GM19099 (cell line): ENCODE measurements around the gene YIF1B.

Experiments used
- POLR2A ChIP-seq: IDR thresholded peaks from 3 replicates; pipeline ENCODE4 v1.6.1; 2011; ENCODE audit warnings: low read depth; ENCODE audit not compliant: insufficient read length; ENCODE audit errors: extremely low read depth

The YIF1B gene

DNA sequence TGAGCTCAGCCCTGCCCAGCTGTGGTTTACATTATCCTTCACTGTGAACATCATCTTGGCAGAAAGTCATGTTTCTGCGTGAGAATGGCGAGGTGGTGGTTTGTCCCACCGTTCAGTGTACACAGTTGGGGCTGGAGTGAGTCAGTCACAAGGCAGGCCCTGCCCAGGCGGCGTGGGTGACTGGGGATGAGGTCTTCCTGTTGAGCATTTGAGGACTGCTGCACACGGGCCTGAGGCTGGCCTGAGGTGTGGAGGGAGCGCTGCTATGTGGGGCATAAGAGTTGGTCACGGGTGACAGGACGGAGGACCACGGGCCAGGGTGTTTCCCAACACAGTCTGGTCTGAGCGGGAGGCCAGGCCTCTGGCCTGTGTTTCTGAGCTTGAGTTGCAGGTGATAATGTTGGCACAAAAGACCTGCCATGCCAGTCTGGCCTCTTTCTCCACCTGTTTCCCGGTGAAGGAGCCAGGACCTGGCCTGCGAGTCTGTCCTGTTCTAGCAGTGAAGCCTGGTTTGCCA, 25.1 kb downstream of the YIF1B start:
- TF ChIP-seq POLR2A, result no peak

- no peak for TF ChIP-seq POLR2A
Observed at GRCh38 chr19:38289955-38290354, 25.8 kb downstream of the YIF1B start.

DNA sequence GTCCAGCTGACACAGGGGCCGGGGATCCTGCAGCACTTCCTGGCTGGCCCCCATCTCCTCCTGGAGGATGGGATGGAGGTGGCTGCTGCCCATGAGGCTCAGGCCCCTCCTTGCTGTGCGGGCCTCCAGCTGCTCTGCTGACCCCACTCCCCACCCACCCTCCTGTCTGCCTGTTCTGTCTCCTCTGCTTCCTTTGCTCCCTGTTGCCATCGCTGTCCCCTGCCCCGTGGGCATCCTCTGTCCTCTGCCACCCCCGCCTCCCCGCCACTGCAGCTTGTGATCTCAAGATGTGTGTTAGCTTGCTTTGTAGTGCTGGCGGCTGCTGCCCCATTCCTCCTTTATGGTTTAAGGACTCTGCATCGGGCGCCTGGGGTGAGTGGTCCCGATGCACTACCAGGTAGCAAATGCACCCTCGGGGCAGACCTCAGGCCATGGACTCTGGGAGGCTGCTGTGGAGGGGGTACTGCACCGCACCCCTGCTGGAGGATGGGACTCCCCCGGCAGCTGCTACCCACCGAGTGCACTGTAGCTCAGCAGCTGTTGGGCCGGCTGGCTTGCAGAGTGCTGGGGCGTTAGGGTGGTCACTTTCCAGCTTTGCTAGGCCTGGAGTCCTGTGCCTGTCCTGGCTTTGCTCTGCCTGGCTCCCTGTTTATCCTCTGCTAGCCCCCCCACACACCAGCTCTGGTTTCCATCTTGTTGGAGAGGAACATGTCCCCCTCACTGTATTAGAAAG, 27.5 kb downstream of the YIF1B start:
- TF ChIP-seq POLR2A, result no peak

- TF ChIP-seq POLR2A, result no peak
Observed at GRCh38 chr19:38287604-38288003, 28.1 kb downstream of the YIF1B start.

DNA sequence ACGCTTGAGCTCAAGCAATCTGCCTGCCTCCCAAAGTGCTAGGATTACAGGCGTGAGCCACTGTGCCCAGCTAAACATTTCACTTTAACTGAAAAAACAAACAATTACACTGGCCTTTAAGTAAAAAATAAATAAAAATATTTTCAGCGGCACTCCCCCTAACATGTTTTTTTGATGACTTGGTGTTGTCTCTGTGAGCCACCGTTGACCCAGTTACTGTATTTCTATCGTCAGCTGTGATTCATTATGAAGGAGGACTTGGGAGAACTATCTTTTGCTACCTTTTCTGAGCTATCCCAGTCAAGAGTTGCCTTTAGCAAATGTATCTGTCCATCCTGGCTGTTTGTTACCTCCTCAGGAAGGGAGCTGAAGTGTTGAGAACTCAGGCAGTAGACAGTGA, 30.2 kb downstream of the YIF1B start:
- TF ChIP-seq POLR2A, result no peak

DNA sequence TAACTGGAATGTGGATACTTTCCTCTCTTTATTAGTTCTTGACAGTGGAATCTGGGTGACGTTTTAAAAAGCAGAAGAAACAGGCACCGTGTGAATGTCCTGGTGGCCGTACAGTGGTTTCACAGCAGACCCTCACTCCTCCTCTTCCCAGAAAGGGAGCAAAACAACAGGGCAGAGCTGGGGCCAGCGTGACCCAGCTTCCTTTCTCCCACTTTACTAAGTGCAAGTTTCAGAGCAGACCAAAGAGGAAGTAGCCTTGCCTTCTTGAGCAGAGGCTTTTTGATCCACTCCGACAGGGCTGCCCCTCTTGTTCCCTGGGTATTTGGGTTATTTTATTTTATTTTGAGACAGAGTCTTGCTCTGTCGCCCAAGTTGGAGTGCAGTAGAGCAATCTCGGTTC, 31.3 kb downstream of the YIF1B start:
- TF ChIP-seq POLR2A, result no peak

DNA sequence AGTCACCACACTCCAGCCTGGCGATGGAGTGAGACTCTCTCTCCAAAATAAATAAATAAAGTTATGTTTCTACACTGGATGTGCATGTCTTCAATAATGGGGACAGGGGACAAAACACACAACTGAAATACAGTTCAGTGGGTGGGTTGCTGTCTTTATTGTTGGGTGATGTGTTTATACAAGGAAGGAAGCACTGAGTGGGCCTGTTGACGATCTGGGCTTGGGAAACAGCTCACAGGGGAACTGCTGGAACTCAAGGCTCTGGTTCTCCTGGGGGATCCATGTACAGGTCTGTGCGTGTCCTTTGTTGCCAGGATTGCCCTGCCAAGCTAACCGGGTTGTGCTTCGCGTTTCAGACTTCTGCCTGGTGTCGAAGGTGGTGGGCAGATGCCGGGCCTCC, 32.5 kb downstream of the YIF1B start:
- no peak for TF ChIP-seq POLR2A

DNA sequence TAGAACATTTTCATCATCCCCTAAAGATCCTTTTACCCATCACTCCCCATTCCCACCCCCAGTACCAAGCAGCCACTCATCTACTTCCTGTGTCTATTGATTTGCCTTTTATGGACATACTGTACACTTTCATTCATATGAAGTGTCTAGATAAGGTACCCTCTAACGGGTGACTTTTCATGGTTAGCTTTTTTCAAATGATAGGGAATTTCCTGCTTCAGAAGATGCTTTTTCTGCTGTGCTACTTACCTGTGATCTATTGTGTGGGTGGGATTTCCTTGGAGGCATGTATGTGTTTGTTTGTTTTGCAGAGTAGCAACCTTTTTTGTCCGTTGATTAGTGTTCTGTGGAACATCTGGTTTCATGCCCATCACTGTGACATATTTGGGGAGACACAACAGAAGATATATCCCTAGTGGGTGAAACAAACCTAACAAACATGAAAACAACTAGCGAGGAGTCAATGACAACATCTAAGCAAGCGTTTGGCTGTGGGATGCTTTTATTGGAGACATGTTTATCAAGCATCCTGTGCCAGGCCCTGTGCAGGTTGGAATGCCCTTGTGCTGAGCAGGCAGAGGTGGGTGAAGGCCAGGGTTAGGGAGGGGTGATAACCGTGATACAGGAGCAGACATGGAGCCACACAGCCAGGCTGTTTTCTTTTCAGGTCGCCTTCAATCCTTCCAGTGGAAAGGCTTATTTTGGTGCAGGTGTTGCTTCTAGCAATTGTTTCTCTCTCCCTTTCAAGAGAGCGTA, 33.8 kb downstream of the YIF1B start:
- TF ChIP-seq POLR2A, result no peak

GRCh38 chr19:38280030-38280921, 35.5 kb downstream of the YIF1B start:
- no peak for TF ChIP-seq POLR2A

DNA sequence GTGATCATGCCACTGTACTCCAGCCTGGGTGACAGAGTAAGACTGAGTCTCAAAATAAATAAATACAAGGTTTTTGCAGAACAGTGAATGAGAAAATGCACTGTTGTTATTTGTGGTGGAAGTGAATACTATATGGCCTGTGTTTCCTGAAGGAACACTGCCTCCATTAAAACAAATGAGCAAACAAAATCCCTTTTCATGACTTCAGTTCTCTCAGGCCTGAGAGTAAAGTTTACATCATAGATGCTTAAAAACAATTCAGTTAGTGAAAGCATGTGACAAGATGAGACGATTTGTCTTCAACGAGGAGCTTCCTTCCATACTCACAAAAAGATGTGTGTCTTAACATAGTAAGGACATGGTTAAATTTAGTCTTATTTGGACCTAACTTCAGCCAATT, 37.0 kb downstream of the YIF1B start:
- no peak for TF ChIP-seq POLR2A

- no peak for TF ChIP-seq POLR2A
Observed at GRCh38 chr19:38277969-38278680, 37.6 kb downstream of the YIF1B start.

DNA sequence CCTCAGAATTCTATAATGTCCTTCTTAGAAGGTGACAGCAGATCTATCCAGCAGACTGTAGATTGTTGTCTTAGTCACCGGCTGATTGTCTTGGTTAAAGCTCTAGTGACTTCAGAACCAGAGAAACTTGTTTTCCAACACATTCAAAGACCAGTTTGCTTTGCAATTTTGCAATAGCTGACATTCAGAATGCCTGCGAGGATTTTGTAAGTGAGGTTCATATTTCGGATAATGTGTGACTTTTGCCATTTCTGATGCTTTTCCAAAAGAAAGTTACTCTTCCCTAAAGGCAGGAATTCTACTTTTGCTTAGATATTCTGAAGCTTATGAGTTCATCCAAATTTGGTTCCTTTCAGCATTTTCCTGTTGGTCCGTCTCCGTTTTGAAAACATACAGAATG, 38.2 kb downstream of the YIF1B start:
- no peak for TF ChIP-seq POLR2A

DNA sequence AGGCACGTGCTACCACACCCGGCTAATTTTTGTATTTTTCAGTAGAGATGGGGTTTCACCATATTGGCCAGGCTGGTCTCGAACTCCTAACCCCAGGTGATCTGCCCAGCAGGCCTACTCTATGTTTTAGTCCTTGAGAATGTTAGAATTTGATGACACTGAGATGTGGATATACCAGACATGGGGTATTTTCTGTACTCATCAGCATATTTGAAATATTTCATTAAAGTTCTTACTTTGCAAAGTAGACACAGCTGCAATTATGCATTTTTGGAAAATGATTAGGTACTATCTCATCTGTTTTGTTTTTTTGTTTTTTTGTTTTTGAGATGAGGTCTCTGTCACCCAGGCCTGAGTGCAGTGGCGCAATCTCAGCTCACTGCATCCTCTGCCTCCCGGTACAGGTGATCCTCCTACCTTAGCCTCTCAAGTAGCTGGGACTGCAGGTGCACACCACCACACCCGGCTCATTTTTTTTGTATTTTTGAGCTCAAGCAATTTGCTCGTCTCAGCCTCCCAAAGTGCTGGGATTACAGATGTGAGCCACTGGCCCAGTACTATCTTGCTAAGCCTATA, 38.7 kb downstream of the YIF1B start:
- no peak for TF ChIP-seq POLR2A

GRCh38 chr19:38274739-38275138, 41.0 kb downstream of the YIF1B start:
- no peak for TF ChIP-seq POLR2A
